Ishikawa (cell line): ENCODE measurements around the gene ABCC10.

Source experiments
- CEBPB ChIP-seq: IDR thresholded peaks from 2 replicates; pipeline ENCODE4 v1.6.1; 2012
- CREB1 ChIP-seq: IDR thresholded peaks from 2 replicates; pipeline ENCODE4 v1.6.1; 2012; ENCODE audit warnings: low read depth
- EGR1 ChIP-seq: IDR thresholded peaks from 2 replicates; pipeline ENCODE4 v1.6.1; 2012
- EP300 ChIP-seq: IDR thresholded peaks from 2 replicates; pipeline ENCODE4 v1.6.1; 2012; ENCODE audit warnings: borderline replicate concordance
- FOXM1 ChIP-seq: IDR thresholded peaks from 2 replicates; pipeline ENCODE4 v1.6.1; 2012; ENCODE audit warnings: low read depth, borderline replicate concordance
- NFIC ChIP-seq: IDR thresholded peaks from 2 replicates; pipeline ENCODE4 v1.6.1; 2012
- RAD21 ChIP-seq: IDR thresholded peaks from 2 replicates; pipeline ENCODE4 v1.6.1; 2012; ENCODE audit warnings: low read depth
- TAF1 ChIP-seq: IDR thresholded peaks from 2 replicates; pipeline ENCODE4 v1.6.1; 2012; ENCODE audit warnings: low read depth, mild to moderate bottlenecking
- TCF12 ChIP-seq: IDR thresholded peaks from 2 replicates; pipeline ENCODE4 v1.6.1; 2012; ENCODE audit warnings: low read depth
- TEAD4 ChIP-seq: IDR thresholded peaks from 2 replicates; pipeline ENCODE4 v1.6.1; 2012
- YY1 ChIP-seq: IDR thresholded peaks from 2 replicates; pipeline ENCODE4 v1.6.1; 2012; ENCODE audit warnings: low read depth
- ZBTB7A ChIP-seq: IDR thresholded peaks from 2 replicates; pipeline ENCODE4 v1.6.1; 2012; ENCODE audit warnings: low read depth
- TF ChIP-seq, protein P1 (sequence below): IDR thresholded peaks from 2 replicates; pipeline ENCODE4 v1.6.1; 2012; ENCODE audit warnings: low read depth, mild to moderate bottlenecking
- TF ChIP-seq, protein P2 (sequence below): IDR thresholded peaks from 2 replicates; pipeline ENCODE4 v1.6.1; 2012
- TF ChIP-seq, protein P3 (sequence below): IDR thresholded peaks from 2 replicates; pipeline ENCODE4 v1.6.1; 2012

Gene ABCC10

DNA sequence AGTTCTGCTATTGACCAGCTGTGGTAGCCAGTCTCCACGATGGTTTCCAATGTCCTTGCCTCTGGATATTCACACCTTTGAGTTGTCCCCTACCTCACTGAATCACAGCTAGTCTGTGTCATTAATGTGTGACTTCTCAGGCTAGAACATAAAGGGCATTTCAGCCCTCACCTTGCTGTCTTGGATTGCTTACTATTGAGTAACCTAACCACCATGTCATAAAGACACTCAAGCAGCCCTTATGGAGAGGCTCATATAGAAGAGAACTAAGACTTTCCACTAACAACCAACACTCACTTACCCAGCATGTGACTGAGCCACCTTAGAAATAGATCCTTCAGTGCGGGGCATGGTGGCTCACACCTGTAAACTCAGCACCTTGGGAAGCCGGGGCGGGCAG is 19.1 kb upstream of the ABCC10 start:
- TF ChIP-seq CREB1 (no peak), YY1 (no peak), EGR1 (no peak), ZBTB7A (no peak), TEAD4 (no peak), NFIC (no peak)
- TF ChIP-seq, protein P1, sequence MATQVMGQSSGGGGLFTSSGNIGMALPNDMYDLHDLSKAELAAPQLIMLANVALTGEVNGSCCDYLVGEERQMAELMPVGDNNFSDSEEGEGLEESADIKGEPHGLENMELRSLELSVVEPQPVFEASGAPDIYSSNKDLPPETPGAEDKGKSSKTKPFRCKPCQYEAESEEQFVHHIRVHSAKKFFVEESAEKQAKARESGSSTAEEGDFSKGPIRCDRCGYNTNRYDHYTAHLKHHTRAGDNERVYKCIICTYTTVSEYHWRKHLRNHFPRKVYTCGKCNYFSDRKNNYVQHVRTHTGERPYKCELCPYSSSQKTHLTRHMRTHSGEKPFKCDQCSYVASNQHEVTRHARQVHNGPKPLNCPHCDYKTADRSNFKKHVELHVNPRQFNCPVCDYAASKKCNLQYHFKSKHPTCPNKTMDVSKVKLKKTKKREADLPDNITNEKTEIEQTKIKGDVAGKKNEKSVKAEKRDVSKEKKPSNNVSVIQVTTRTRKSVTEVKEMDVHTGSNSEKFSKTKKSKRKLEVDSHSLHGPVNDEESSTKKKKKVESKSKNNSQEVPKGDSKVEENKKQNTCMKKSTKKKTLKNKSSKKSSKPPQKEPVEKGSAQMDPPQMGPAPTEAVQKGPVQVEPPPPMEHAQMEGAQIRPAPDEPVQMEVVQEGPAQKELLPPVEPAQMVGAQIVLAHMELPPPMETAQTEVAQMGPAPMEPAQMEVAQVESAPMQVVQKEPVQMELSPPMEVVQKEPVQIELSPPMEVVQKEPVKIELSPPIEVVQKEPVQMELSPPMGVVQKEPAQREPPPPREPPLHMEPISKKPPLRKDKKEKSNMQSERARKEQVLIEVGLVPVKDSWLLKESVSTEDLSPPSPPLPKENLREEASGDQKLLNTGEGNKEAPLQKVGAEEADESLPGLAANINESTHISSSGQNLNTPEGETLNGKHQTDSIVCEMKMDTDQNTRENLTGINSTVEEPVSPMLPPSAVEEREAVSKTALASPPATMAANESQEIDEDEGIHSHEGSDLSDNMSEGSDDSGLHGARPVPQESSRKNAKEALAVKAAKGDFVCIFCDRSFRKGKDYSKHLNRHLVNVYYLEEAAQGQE, result no peak

DNA sequence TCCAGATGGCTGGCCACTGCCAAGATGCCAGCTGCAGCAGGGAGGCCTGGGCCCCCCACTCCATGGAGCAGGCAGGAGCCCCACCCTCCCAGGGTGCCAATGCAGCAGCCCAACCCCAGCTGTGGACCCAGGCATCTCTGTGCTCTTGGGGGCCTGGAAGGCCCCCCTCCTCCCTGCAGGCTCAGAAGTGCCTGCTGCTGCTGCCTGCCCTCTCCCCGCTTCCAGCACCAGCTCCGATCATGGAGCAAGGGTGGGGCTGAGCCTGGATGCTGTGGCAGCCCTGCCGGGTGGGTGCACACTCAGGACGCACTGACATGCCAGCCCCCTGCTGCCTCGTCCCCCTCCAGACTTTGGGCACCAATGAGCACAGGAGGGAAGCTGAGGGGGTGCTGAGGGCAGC is 14.8 kb upstream of the ABCC10 start:
- TF ChIP-seq TCF12 (no peak), YY1 (no peak), CREB1 (no peak), TAF1 (no peak), EGR1 (no peak), NFIC (no peak), TEAD4 (no peak), RAD21 (no peak)
- TF ChIP-seq, protein P2, sequence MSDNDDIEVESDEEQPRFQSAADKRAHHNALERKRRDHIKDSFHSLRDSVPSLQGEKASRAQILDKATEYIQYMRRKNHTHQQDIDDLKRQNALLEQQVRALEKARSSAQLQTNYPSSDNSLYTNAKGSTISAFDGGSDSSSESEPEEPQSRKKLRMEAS, result no peak
- TF ChIP-seq, protein P1, result no peak

DNA sequence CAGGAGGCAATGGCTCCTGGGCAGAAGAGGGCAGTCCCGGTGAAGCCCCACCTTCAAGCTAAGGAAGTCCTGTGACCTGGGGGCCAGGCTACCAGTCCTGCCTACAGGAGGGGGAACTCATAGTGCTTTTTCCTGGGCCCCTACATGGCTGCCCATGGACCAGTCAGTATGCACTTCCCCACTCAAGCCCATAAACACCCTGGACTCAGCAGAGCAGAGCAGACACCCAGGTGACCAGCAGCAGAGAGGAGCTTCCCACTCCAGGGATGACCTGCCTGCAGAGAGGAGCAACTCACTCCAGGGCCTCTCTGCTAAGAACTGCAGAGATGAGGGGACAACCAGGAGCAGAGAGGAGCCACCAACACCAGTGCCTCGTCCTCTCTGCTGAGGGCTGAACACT is 14.3 kb upstream of the ABCC10 start:
- TF ChIP-seq TCF12 (no peak), FOXM1 (no peak), TAF1 (no peak), EP300 (no peak)
- TF ChIP-seq, protein P2, result no peak
- TF ChIP-seq, protein P3, sequence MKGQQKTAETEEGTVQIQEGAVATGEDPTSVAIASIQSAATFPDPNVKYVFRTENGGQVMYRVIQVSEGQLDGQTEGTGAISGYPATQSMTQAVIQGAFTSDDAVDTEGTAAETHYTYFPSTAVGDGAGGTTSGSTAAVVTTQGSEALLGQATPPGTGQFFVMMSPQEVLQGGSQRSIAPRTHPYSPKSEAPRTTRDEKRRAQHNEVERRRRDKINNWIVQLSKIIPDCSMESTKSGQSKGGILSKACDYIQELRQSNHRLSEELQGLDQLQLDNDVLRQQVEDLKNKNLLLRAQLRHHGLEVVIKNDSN, result no peak

DNA sequence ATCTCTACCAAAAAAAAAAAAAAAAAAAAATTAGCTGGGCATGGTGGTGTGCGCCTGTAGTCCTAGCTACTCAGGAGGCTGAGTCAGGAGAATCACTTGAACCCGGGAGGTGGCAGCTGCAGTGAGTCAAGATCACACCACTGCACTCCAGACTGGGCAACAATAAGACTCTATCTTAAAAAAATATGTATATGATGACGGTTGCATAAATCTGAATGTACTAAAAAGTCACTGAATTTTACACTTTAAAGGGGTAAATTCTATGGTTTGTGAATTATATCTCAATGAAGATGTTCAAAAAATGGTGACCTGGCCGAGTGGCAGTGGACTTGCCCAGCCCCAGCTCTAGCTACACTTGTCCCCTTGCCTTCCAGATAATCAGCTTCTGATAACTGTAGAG is 10.4 kb upstream of the ABCC10 start:
- TF ChIP-seq RAD21 (no peak), TCF12 (no peak), EP300 (no peak), NFIC (no peak), CEBPB (no peak), EGR1 (no peak)

DNA sequence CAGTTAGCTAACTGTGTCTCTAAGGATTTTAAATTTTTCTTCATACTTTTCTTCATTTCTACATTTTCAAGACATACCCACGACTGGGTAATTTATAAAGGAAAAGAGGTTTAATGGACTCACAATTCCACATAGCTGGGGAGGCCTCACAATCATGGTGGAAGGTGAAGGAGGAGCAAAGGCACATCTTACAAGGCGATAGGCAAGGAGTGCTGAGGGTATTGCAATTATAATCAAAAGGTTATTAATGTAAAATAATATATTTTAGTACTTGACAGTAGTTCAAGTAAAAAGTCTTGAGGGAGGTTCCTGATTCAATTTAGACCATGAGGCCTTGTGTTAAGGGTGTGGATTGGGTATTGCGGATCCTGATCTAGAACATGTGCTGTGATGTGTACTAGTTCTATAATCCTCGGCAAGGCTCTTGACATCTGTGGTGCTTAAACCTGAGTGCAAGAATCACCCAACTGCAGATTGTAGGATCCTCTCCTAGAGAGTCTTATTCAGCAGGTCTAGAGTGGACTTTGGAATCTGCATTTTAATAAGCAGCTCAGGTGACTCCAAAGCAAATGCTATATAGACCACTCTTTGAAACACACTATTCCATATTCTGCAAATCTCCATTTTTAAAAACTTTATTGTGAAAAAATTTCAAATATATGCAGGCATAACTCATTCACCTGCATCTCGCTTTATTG is 7.2 kb upstream of the ABCC10 start:
- TF ChIP-seq EGR1 (no peak), RAD21 (no peak), FOXM1 (no peak), NFIC (no peak), YY1 (no peak), CREB1 (no peak), TEAD4 (no peak), ZBTB7A (no peak), CEBPB (no peak), EP300 (no peak), TAF1 (no peak), TCF12 (no peak)
- TF ChIP-seq, protein P1, result no peak
- TF ChIP-seq, protein P2, result no peak
- TF ChIP-seq, protein P3, result no peak
